K562 (cell line): ENCODE data around the gene IL10. TPM values are rescaled to one million over a fixed set of nuclear protein-coding genes. Genes with fewer than 3 reads are reported as not detected.

Source experiments
- NCOA1 ChIP-seq: fragments of 450-650 bp; IDR thresholded peaks from 2 replicates; pipeline ENCODE4 v1.6.1; 2016; ENCODE audit warnings: low read depth
- NFIX ChIP-seq: fragments of 250-450 bp; sonication (Bioruptor Pico); IDR thresholded peaks from 2 replicates; pipeline ENCODE4 v1.4.0; 2020; ENCODE audit warnings: low read depth, mild to moderate bottlenecking, moderate library complexity
- TOE1 ChIP-seq, 2 experiments: fragments of 450-650 bp in 1 of 2; sonication (generic) in 1 of 2; formaldehyde crosslinking in 1 of 2; IDR thresholded peaks; 2 replicates each; pipeline versions ENCODE4 v1.7.1 to v1.8.0; 2016 to 2022; ENCODE audit warnings: borderline replicate concordance in 2 of 2, mild to moderate bottlenecking in 2 of 2, antibody characterized with exemption in 1 of 2, inconsistent platforms in 1 of 2, low read depth in 1 of 2, missing genetic modification reagents in 1 of 2, moderate library complexity in 1 of 2
- polyA plus RNA-seq, 8 experiments: library from polyadenylated mRNA; depleted of rRNA in 4 of 8; stranded (reverse) in 5 of 8; unstranded in 3 of 8; fragments of >200 nt; fragmentation: Nextera tagmentation in 2 of 8; fragmentation: Illumina TruSeq in 1 of 8; extraction: Ambion mirVana in 2 of 8; extraction: Trizol in 1 of 8; gene quantifications; 2 replicates each; pipeline versions ENCODE4 v1.2.1 to v1.2.3, GENCODE V29; 2011 to 2014; ENCODE audit warnings: inconsistent platforms in 1 of 8, missing spikeins in 1 of 8
- total RNA-seq, 7 experiments: library from RNA; depleted of rRNA in 6 of 7; stranded (reverse); fragments of >200 nt in 6 of 7; fragmentation: Illumina TruSeq in 2 of 7; extraction: Trizol in 2 of 7; gene quantifications; 2 replicates each; pipeline versions ENCODE4 v1.2.1 to v1.2.3, GENCODE V29; 2011 to 2021; ENCODE audit warnings: low replicate concordance in 1 of 7
- TF ChIP-seq, protein P1 (sequence below): fragments of 450-650 bp; IDR thresholded peaks from 2 replicates; pipeline ENCODE4 v1.6.1; 2016
- TF ChIP-seq, protein P2 (sequence below): sonication (generic); formaldehyde crosslinking; IDR thresholded peaks from 2 replicates; pipeline ENCODE4 v1.8.1; 2022; ENCODE audit warnings: missing genetic modification reagents
- TF ChIP-seq, protein P3 (sequence below): fragments of 450-650 bp; formaldehyde crosslinking; IDR thresholded peaks from 2 replicates; pipeline ENCODE4 v1.4.0; 2020; ENCODE audit warnings: mild to moderate bottlenecking, moderate library complexity
- TF ChIP-seq, protein P4 (sequence below): fragments of 450-650 bp; IDR thresholded peaks from 2 replicates; pipeline ENCODE4 v1.6.1; 2016; ENCODE audit warnings: borderline replicate concordance
- TF ChIP-seq, protein P5 (sequence below), 3 experiments: IDR thresholded peaks in 2 of 3; conservative IDR thresholded peaks in 1 of 3; 2 replicates each; pipeline ENCODE4 v1.5.1; 2011 to 2012; ENCODE audit warnings: low read length in 3 of 3, mild to moderate bottlenecking in 3 of 3, control low read depth in 2 of 3, improper control_type of control experiment in 1 of 3, inconsistent platforms in 1 of 3, low read depth in 1 of 3, mixed read lengths in 1 of 3, moderate library complexity in 1 of 3; ENCODE audit not compliant: insufficient read depth in 2 of 3
- TF ChIP-seq, protein P6 (sequence below): fragments of 250-450 bp; sonication (Bioruptor Pico); IDR thresholded peaks from 2 replicates; pipeline ENCODE4 v1.5.0; 2021; ENCODE audit warnings: mild to moderate bottlenecking, moderate library complexity

IL10 gene
- total and polyA plus RNA-seq, 9 of the 15 experiments (the other 6 are each of a cell fraction or from before 2014, with no cell fraction given), result 0.29 TPM; not detected in 8

DNA sequence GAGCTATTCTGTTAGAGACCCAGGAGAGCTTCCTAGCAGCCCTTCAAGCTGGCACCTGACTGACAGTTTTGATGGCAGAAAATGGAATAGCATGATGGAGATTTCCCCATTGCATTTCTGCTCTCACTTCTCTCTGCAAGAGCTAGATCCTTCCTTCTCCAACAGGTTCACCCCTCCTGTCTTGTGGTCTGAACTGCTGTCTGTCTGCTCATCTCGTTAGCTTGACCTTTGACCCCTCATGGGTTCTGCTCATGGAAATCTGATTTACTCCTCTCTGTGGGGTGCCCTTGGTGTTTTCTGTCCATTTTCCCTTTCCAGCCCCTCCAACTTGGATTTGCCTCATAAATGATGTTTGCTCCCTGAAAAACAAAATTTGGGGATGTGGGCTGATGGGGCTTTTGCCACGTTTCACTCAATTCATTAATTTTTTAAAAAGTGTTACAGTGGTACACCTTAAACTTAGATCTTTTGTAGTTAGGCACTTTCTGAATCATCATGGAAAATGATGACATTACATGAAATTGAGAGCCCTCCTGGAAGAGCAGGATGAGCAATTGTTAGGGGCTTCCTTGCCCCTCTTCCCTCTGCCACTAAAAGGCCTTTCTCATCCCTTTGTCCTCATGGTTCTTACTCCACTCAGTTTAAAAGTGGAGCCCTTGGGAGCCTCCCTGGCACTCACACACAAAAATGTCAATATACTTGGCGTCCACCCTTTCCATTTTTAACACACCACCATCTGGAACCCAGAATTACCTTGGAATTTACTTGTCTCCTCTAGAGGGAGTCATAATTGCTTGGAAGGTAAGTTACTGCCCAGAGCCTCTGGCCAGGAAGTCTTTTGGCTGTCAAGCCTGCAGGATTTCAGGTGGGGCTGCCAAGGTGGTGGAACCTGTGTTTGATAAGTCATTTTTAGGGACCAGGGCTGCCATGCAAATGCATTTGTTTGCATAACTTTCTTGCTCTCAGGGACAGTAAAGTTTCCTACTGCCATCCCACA lies 33.6 kb downstream of the IL10 start (continued):
- TF ChIP-seq, protein P1, sequence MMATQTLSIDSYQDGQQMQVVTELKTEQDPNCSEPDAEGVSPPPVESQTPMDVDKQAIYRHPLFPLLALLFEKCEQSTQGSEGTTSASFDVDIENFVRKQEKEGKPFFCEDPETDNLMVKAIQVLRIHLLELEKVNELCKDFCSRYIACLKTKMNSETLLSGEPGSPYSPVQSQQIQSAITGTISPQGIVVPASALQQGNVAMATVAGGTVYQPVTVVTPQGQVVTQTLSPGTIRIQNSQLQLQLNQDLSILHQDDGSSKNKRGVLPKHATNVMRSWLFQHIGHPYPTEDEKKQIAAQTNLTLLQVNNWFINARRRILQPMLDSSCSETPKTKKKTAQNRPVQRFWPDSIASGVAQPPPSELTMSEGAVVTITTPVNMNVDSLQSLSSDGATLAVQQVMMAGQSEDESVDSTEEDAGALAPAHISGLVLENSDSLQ, result 0 out of 2 replicates have a peak, but pooled peaks have one; percentile 7
- TF ChIP-seq TOE1 (IDR thresholded peaks at IDR 0.05; ENCODE audit: borderline replicate concordance), result no peak
- no peak for TF ChIP-seq TOE1 (CRISPR knock-in tag; IDR thresholded peaks at IDR 0.05; ENCODE audit: borderline replicate concordance, low read depth)
- TF ChIP-seq, protein P2, sequence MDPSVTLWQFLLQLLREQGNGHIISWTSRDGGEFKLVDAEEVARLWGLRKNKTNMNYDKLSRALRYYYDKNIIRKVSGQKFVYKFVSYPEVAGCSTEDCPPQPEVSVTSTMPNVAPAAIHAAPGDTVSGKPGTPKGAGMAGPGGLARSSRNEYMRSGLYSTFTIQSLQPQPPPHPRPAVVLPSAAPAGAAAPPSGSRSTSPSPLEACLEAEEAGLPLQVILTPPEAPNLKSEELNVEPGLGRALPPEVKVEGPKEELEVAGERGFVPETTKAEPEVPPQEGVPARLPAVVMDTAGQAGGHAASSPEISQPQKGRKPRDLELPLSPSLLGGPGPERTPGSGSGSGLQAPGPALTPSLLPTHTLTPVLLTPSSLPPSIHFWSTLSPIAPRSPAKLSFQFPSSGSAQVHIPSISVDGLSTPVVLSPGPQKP (CRISPR knock-in tag), result no peak
- TF ChIP-seq, protein P3, sequence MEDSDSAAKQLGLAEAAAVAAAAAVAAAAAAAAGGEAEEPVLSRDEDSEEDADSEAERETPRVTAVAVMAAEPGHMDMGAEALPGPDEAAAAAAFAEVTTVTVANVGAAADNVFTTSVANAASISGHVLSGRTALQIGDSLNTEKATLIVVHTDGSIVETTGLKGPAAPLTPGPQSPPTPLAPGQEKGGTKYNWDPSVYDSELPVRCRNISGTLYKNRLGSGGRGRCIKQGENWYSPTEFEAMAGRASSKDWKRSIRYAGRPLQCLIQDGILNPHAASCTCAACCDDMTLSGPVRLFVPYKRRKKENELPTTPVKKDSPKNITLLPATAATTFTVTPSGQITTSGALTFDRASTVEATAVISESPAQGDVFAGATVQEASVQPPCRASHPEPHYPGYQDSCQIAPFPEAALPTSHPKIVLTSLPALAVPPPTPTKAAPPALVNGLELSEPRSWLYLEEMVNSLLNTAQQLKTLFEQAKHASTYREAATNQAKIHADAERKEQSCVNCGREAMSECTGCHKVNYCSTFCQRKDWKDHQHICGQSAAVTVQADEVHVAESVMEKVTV, result peak; percentile 46; the same call in 1 of the 2 replicates
- TF ChIP-seq, protein P4, sequence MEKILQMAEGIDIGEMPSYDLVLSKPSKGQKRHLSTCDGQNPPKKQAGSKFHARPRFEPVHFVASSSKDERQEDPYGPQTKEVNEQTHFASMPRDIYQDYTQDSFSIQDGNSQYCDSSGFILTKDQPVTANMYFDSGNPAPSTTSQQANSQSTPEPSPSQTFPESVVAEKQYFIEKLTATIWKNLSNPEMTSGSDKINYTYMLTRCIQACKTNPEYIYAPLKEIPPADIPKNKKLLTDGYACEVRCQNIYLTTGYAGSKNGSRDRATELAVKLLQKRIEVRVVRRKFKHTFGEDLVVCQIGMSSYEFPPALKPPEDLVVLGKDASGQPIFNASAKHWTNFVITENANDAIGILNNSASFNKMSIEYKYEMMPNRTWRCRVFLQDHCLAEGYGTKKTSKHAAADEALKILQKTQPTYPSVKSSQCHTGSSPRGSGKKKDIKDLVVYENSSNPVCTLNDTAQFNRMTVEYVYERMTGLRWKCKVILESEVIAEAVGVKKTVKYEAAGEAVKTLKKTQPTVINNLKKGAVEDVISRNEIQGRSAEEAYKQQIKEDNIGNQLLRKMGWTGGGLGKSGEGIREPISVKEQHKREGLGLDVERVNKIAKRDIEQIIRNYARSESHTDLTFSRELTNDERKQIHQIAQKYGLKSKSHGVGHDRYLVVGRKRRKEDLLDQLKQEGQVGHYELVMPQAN, result no peak
- TF ChIP-seq NFIX (CRISPR knock-in tag), result no peak
- TF ChIP-seq, protein P5, sequence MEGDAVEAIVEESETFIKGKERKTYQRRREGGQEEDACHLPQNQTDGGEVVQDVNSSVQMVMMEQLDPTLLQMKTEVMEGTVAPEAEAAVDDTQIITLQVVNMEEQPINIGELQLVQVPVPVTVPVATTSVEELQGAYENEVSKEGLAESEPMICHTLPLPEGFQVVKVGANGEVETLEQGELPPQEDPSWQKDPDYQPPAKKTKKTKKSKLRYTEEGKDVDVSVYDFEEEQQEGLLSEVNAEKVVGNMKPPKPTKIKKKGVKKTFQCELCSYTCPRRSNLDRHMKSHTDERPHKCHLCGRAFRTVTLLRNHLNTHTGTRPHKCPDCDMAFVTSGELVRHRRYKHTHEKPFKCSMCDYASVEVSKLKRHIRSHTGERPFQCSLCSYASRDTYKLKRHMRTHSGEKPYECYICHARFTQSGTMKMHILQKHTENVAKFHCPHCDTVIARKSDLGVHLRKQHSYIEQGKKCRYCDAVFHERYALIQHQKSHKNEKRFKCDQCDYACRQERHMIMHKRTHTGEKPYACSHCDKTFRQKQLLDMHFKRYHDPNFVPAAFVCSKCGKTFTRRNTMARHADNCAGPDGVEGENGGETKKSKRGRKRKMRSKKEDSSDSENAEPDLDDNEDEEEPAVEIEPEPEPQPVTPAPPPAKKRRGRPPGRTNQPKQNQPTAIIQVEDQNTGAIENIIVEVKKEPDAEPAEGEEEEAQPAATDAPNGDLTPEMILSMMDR (IDR thresholded peaks at IDR 0.05 in 2 of 3, conservative IDR thresholded peaks at IDR 0.05 in 1 of 3; ENCODE audit: insufficient read depth in 2 of 3, low read depth in 1 of 3, low read length in 3 of 3), result peak; percentile 56 to 75 (median 73)
- TF ChIP-seq, protein P6, sequence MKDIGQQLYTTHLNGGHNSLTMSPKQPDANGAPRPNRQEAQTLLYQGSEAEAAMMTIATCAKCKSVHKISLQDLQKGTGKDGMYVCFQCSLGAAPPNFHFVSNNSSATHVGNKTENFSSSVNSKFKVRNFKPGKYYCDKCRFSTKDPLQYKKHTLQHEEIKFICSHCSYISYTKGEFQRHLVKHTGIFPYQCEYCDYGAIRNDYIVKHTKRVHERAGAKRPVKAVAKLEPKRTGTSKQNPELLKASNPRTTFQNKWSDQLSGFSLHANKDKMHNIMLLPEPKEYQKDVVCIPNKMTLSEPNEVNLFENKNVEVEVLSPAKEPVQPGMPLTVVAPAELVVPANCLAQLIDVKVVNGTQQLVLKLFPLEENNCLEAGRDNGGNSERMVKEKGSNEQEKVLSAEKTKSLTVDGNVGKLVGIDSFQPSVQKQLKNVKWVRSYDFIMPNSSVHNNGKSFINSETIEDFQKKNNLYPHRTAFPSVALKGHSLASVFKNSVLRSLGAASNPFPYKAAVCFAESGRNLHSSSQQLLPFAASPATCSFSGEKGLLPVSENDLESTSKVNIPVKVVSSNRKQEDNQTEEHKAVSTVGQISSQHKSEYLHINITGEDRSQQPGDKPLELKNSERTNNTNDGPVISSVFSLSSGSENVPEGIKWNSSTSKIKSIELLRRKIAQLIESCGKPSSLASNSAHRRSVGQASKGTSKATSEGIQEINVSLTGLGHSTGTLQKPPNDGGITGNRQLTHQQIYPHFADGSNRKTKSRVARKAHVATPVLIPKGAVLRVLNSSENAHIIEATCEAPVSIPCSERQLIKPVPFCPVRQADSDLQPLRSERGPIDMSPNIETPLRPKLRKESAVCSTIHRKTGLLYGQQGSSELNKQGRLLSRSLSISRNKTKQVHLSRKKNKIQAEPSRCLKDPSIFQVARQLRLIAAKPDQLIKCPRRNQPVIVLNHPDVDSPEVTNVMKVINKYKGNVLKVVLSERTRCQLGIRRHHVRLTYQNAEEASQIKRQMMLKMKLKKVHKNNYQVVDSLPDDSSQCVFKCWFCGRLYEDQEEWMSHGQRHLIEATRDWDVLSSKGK, result no peak
- TF ChIP-seq NCOA1, result no peak
